Keratinocyte (primary cell): ENCODE results near the gene NDUFS6. TPM values are rescaled to one million over a fixed set of nuclear protein-coding genes. Genes with fewer than 3 reads are reported as not detected.

Experiments used
- DNase-seq: peaks from one replicate; pipeline ENCODE4 v3.0.0-alpha.2; 2011; ENCODE audit warnings: low read depth, missing footprints, low spot score
- FAIRE-seq: peaks from 2 replicates; lab custom pipeline; 2011; peaks lifted over from hg19 to GRCh38; lab: Jason Lieb, UNC
- H2AFZ ChIP-seq: 2 replicates; pipeline ENCODE4 v1.6.0; 2012; ENCODE audit warnings: low read length, control low read depth, inconsistent platforms; ENCODE audit not compliant: control insufficient read depth
- H3K27ac ChIP-seq: 2 replicates; pipeline ENCODE4 v1.5.1; 2011; ENCODE audit warnings: low read length; ENCODE audit not compliant: control insufficient read depth, insufficient read depth
- H3K27me3 ChIP-seq: 3 replicates; pipeline ENCODE4 v1.6.0; 2011; ENCODE audit warnings: low read length; ENCODE audit not compliant: control insufficient read depth, insufficient read depth; ENCODE audit errors: extremely low read depth
- H3K36me3 ChIP-seq, 2 experiments: 2 replicates in 1 of 2; 3 replicates in 1 of 2; pipeline ENCODE4 v1.5.1; 2011; ENCODE audit warnings: low read length in 2 of 2, mild to moderate bottlenecking in 1 of 2; ENCODE audit not compliant: control insufficient read depth in 2 of 2, insufficient read depth in 2 of 2; ENCODE audit errors: extremely low read depth in 1 of 2
- H3K4me1 ChIP-seq: 3 replicates; pipeline ENCODE4 v1.5.1; 2011; ENCODE audit warnings: low read length; ENCODE audit not compliant: control insufficient read depth, insufficient read depth; ENCODE audit errors: extremely low read depth
- H3K4me2 ChIP-seq: 3 replicates; pipeline ENCODE4 v1.6.0; 2011; ENCODE audit warnings: low read depth, low read length; ENCODE audit not compliant: control insufficient read depth, insufficient read depth; ENCODE audit errors: extremely low read depth
- H3K4me3 ChIP-seq, 3 experiments: fragments of 200-600 bp in 1 of 3; sonication (generic) in 1 of 3; 2 replicates in 2 of 3; 3 replicates in 1 of 3; pipeline ENCODE4 v1.5.1; 2011 to 2016; ENCODE audit warnings: low read length in 3 of 3, mild to moderate bottlenecking in 3 of 3, control low read depth in 2 of 3, inconsistent platforms in 1 of 3, low read depth in 1 of 3, mixed read lengths in 1 of 3, mixed run types in 1 of 3, moderate library complexity in 1 of 3; ENCODE audit not compliant: control insufficient read depth in 2 of 3, insufficient read depth in 2 of 3; ENCODE audit errors: extremely low read depth in 1 of 3
- H3K79me2 ChIP-seq: 2 replicates; pipeline ENCODE4 v1.6.0; 2012; ENCODE audit warnings: low read length; ENCODE audit not compliant: control insufficient read depth, insufficient read depth
- H3K9ac ChIP-seq: 3 replicates; pipeline ENCODE4 v1.6.0; 2011; ENCODE audit warnings: low read length; ENCODE audit not compliant: control insufficient read depth, insufficient read depth; ENCODE audit errors: extremely low read depth
- H3K9me1 ChIP-seq: 3 replicates; pipeline ENCODE4 v1.6.0; 2011; ENCODE audit warnings: low read length; ENCODE audit not compliant: control insufficient read depth, insufficient read depth; ENCODE audit errors: extremely low read depth
- H3K9me3 ChIP-seq: 2 replicates; pipeline ENCODE4 v1.5.1; 2012; ENCODE audit warnings: low read depth, low read length; ENCODE audit not compliant: control insufficient read depth
- H4K20me1 ChIP-seq: 3 replicates; pipeline ENCODE4 v1.6.0; 2011; ENCODE audit warnings: low read length; ENCODE audit not compliant: control insufficient read depth, insufficient read depth; ENCODE audit errors: extremely low read depth
- EZH2 ChIP-seq: IDR thresholded peaks from one replicate; pipeline ENCODE4 v1.6.1; 2012; ENCODE audit warnings: inconsistent platforms, mild to moderate bottlenecking, low read length, moderate library complexity
- dilution Hi-C: fragments of 300-500 bp; cut with MboI; formaldehyde crosslinking; loops from one replicate; pipeline ENCODE4 v1.7.0; 2020; ENCODE audit warnings: low sequenced_read_pairs; ENCODE audit not compliant: extremely low pct_ligation_motif_present
- polyA plus RNA-seq, 5 experiments: library from polyadenylated mRNA; depleted of rRNA in 3 of 5; stranded (reverse) in 3 of 5; stranded (forward) in 1 of 5; unstranded in 1 of 5; fragments of >200 nt; gene quantifications; 1 replicate in 1 of 5; 2 replicates in 3 of 5; 3 replicates in 1 of 5; pipeline versions ENCODE4 v1.2.1 to v1.2.3, GENCODE V29; 2011 to 2012; ENCODE audit warnings: missing spikeins in 2 of 5, low read depth in 1 of 5, low replicate concordance in 1 of 5
- TF ChIP-seq, protein P1 (sequence below), 3 experiments: IDR thresholded peaks in 1 of 3; conservative IDR thresholded peaks in 1 of 3; optimal IDR thresholded peaks in 1 of 3; 2 replicates in 2 of 3; 3 replicates in 1 of 3; pipeline versions ENCODE3 to v1.5.1; 2011; ENCODE audit warnings: low read length in 3 of 3, mild to moderate bottlenecking in 3 of 3, moderate library complexity in 2 of 3, control low read depth in 1 of 3, inconsistent platforms in 1 of 3; ENCODE audit not compliant: insufficient read depth in 2 of 3; ENCODE audit errors: extremely low read depth in 1 of 3

NDUFS6 gene
- polyA plus RNA-seq, 1 donor (not counting 4 experiments of a cell fraction or from before 2014, with no cell fraction given), result 66.3 TPM

DNA sequence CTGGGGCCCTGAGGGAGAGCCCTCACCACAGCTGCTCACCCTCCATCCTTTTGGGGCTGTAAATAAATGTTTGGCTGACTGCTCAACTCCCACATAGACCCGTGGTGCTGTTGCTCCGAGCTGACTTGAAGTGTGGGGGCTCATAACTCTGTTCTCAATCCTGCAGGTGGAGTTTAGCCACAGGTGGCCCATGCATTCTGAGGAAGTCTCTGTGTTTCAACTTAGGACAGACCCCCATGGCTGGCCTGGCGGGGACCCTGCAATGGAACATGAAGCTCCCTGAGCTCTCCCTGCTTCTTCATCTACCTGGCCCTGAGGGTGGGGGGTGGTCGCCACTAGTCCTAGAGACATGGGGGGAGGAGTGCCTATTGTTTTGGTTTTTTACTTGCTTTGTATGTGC is 19.7 kb downstream of the NDUFS6 start:
- H3K27me3 ChIP-seq, result no peaks in the 10 kb centered on the region
- H3K9ac ChIP-seq, result no peak overlapping the region
- TF ChIP-seq, protein P1, sequence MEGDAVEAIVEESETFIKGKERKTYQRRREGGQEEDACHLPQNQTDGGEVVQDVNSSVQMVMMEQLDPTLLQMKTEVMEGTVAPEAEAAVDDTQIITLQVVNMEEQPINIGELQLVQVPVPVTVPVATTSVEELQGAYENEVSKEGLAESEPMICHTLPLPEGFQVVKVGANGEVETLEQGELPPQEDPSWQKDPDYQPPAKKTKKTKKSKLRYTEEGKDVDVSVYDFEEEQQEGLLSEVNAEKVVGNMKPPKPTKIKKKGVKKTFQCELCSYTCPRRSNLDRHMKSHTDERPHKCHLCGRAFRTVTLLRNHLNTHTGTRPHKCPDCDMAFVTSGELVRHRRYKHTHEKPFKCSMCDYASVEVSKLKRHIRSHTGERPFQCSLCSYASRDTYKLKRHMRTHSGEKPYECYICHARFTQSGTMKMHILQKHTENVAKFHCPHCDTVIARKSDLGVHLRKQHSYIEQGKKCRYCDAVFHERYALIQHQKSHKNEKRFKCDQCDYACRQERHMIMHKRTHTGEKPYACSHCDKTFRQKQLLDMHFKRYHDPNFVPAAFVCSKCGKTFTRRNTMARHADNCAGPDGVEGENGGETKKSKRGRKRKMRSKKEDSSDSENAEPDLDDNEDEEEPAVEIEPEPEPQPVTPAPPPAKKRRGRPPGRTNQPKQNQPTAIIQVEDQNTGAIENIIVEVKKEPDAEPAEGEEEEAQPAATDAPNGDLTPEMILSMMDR (optimal IDR thresholded peaks at IDR 0.05 in 1 of 3, IDR thresholded peaks at IDR 0.05 in 1 of 3, conservative IDR thresholded peaks at IDR 0.05 in 1 of 3; ENCODE audit: extremely low read depth in 1 of 3, insufficient read depth in 2 of 3, low read length in 3 of 3), result no peak
- TF ChIP-seq EZH2, result no peak
- no peak overlapping the region for H3K4me2 ChIP-seq
- FAIRE-seq, result no peak
- H3K9me1 ChIP-seq, result no peaks in the 10 kb centered on the region
- no peak overlapping the region for H3K4me3 ChIP-seq
- no peak overlapping the region for H2AFZ ChIP-seq
- dilution Hi-C loops, result no loop called here
- DNase-seq, result no peak
- H4K20me1 ChIP-seq, result no peaks in the 10 kb centered on the region
- H3K4me1 ChIP-seq, result no peaks in the 10 kb centered on the region
- H3K36me3 ChIP-seq, result peaks cover 19% of the 10 kb centered on the region in 2 experiments
- H3K27ac ChIP-seq, result no peak overlapping the region
- no peaks in the 10 kb centered on the region for H3K9me3 ChIP-seq
- H3K79me2 ChIP-seq, result no peaks in the 10 kb centered on the region

DNA sequence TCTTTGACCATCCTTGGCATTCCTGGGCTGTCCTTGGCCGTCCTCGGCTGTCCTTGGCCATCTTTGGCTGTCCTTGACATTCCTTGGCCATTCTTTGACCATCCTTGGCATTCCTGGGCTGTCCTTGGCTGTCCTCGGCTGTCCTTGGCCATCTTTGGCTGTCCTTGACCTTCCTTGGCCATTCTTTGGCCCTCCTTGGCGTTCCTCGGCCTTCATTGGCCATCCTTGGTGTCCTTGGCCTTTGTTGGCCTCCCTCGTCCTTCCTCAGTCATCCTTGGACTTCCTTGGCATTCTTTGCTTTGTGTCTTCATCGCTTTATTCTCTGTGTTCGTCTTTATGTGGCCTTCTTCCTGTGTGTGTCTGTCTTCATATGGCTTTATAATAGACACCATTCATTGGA is 20.7 kb downstream of the NDUFS6 start:
- Histone ChIP-seq H2AFZ (no peak overlapping the region), H3K4me1 (no peaks in the 10 kb centered on the region), H3K4me3 (no peak overlapping the region), H3K79me2 (no peaks in the 10 kb centered on the region), H3K27me3 (no peaks in the 10 kb centered on the region), H3K9me3 (no peaks in the 10 kb centered on the region), H3K36me3 (peaks cover 16 to 20% of the 10 kb centered on the region in 2 experiments), H3K9ac (no peak overlapping the region), H3K4me2 (no peak overlapping the region), H4K20me1 (no peaks in the 10 kb centered on the region), H3K27ac (no peak overlapping the region), H3K9me1 (no peaks in the 10 kb centered on the region)
- TF ChIP-seq, protein P1 (optimal IDR thresholded peaks at IDR 0.05 in 1 of 3, IDR thresholded peaks at IDR 0.05 in 1 of 3, conservative IDR thresholded peaks at IDR 0.05 in 1 of 3; ENCODE audit: extremely low read depth in 1 of 3, insufficient read depth in 2 of 3, low read length in 3 of 3), result no peak
- TF ChIP-seq EZH2, result no peak
- DNase-seq (no peak), FAIRE-seq (no peak)
- dilution Hi-C loops, result no loop called here
